HepG2 (cell line): ENCODE measurements around the gene UBXN1. TPM values are rescaled to one million over a fixed set of nuclear protein-coding genes. Genes with fewer than 3 reads are reported as not detected.

Experiments
- ATF5 ChIP-seq: sonication (generic); formaldehyde crosslinking; IDR thresholded peaks from 2 replicates; pipeline ENCODE4 v1.4.0; 2020; ENCODE audit warnings: mild to moderate bottlenecking, low read depth, missing genetic modification reagents
- GABPB1 ChIP-seq: IDR thresholded peaks from 2 replicates; pipeline ENCODE4 v1.6.1; 2016; ENCODE audit warnings: mild to moderate bottlenecking, missing genetic modification reagents, moderate library complexity, missing compliant biosample characterization
- HNF1A ChIP-seq, 2 experiments: sonication (generic) in 1 of 2; formaldehyde crosslinking in 1 of 2; IDR thresholded peaks; 2 replicates each; pipeline versions ENCODE4 v1.4.0 to v1.6.1; 2016 to 2020; ENCODE audit warnings: borderline replicate concordance in 1 of 2, low read depth in 1 of 2, mild to moderate bottlenecking in 1 of 2, missing genetic modification reagents in 1 of 2
- HOXA5 ChIP-seq: sonication (generic); formaldehyde crosslinking; IDR thresholded peaks from 2 replicates; pipeline ENCODE4 v1.4.0; 2020; ENCODE audit warnings: missing genetic modification reagents
- MYNN ChIP-seq: sonication (generic); formaldehyde crosslinking; IDR thresholded peaks from 2 replicates; pipeline ENCODE4 v1.4.0; 2020; ENCODE audit warnings: mild to moderate bottlenecking, low read depth, missing genetic modification reagents
- NFKBIZ ChIP-seq: IDR thresholded peaks from 2 replicates; pipeline ENCODE4 v1.6.1; 2018; ENCODE audit warnings: missing genetic modification reagents, missing compliant biosample characterization
- ZC3H4 ChIP-seq: sonication (generic); formaldehyde crosslinking; IDR thresholded peaks from 2 replicates; pipeline ENCODE4 v1.4.0; 2020; ENCODE audit warnings: missing genetic modification reagents, borderline replicate concordance
- ZFY ChIP-seq: sonication (generic); formaldehyde crosslinking; IDR thresholded peaks from 2 replicates; pipeline ENCODE4 v1.4.0; 2020; ENCODE audit warnings: missing genetic modification reagents
- ZMYM2 ChIP-seq: sonication (generic); formaldehyde crosslinking; IDR thresholded peaks from 2 replicates; pipeline ENCODE4 v1.8.0; 2022; ENCODE audit warnings: mild to moderate bottlenecking, missing genetic modification reagents
- ZNF446 ChIP-seq: sonication (generic); formaldehyde crosslinking; IDR thresholded peaks from 2 replicates; pipeline ENCODE4 v1.5.0; 2020; ENCODE audit warnings: mild to moderate bottlenecking, missing genetic modification reagents
- ZNF709 ChIP-seq: sonication (generic); formaldehyde crosslinking; IDR thresholded peaks from 2 replicates; pipeline ENCODE4 v1.5.0; 2020; ENCODE audit warnings: mild to moderate bottlenecking, missing genetic modification reagents
- ZSCAN22 ChIP-seq: sonication (generic); formaldehyde crosslinking; IDR thresholded peaks from 2 replicates; pipeline ENCODE4 v1.4.0; 2020; ENCODE audit warnings: mild to moderate bottlenecking, missing genetic modification reagents
- polyA plus RNA-seq, 8 experiments: library from polyadenylated mRNA; depleted of rRNA in 3 of 8; stranded (reverse) in 7 of 8; unstranded in 1 of 8; fragments of >200 nt; fragmentation: Illumina TruSeq in 4 of 8; extraction: Trizol in 4 of 8; gene quantifications; 2 replicates each; pipeline versions ENCODE4 v1.2.1 to v1.2.3, GENCODE V29; 2011 to 2016; ENCODE audit warnings: low read depth in 4 of 8, missing spikeins in 1 of 8, mixed read lengths in 1 of 8; ENCODE audit not compliant: insufficient read depth in 1 of 8
- total RNA-seq, 5 experiments: library from RNA; depleted of rRNA; stranded (reverse); fragments of >200 nt; fragmentation: Illumina TruSeq; extraction: Trizol; gene quantifications; 2 replicates each; pipeline ENCODE4 v1.2.3, GENCODE V29; 2016; ENCODE audit warnings: low read depth in 1 of 5
- TF ChIP-seq, protein P1 (sequence below): sonication (generic); formaldehyde crosslinking; IDR thresholded peaks from 2 replicates; pipeline ENCODE4 v1.4.0; 2020; ENCODE audit warnings: missing genetic modification reagents
- TF ChIP-seq, protein P2 (sequence below): sonication (generic); formaldehyde crosslinking; IDR thresholded peaks from 2 replicates; pipeline ENCODE4 v1.8.0; 2022; ENCODE audit warnings: missing genetic modification reagents, mild to moderate bottlenecking, moderate library complexity, borderline replicate concordance
- TF ChIP-seq, protein P3 (sequence below): sonication (generic); formaldehyde crosslinking; IDR thresholded peaks from 2 replicates; pipeline ENCODE4 v1.4.0; 2020; ENCODE audit warnings: missing genetic modification reagents, borderline replicate concordance
- TF ChIP-seq, protein P4 (sequence below): sonication (generic); formaldehyde crosslinking; IDR thresholded peaks from 2 replicates; pipeline ENCODE4 v1.8.1; 2023; ENCODE audit warnings: missing genetic modification reagents, mild to moderate bottlenecking, borderline replicate concordance

The UBXN1 gene
- total and polyA plus RNA-seq, 2 of the 13 experiments (the other 11 are each of a cell fraction or from before 2014, with no cell fraction given) = 47.5 to 52.4 TPM

DNA sequence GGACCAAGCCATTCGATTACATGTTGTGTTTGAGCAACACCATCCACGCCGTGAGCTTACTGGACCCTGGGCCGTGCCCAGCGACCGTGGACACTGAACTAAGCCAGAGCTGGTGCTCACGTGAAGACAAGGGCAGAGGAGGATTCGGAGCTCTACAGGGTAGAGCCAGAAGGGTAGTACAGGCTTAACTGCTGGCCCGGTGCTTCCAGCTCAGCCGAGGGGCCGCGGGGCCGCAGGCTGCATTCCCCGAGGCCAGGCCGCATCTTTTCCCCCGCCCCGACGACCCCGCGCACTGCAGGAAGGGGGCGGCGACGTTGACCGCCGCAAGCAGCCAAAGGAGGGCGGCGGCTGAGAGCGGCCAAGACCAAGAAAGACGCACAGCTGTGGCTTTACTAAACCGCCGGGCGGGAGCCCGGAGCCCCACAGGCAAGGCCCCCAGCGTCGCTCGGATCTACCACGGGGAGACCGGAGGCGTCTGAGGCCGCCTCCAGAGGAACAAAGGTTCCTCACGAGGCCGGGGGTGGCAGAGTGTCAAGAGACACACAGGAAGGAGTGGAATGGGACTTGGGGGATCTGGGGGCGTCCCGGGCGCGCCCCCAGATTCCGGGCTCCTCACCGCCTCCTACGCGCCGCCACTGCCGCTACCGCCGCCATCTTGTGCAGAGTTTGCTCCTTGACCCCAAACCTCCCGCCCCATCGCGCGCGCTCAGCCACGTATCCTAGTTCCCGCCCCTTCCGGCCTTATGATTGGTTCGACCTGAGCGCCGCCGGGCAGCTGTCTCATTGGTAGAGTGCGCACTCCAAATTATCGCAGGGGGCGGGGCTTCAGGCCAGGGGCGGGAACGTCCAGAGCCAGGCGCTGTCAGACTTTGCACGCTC is 32.7 kb downstream of the UBXN1 start, which contains the start of gene GANAB (continued):
- TF ChIP-seq, protein P1, sequence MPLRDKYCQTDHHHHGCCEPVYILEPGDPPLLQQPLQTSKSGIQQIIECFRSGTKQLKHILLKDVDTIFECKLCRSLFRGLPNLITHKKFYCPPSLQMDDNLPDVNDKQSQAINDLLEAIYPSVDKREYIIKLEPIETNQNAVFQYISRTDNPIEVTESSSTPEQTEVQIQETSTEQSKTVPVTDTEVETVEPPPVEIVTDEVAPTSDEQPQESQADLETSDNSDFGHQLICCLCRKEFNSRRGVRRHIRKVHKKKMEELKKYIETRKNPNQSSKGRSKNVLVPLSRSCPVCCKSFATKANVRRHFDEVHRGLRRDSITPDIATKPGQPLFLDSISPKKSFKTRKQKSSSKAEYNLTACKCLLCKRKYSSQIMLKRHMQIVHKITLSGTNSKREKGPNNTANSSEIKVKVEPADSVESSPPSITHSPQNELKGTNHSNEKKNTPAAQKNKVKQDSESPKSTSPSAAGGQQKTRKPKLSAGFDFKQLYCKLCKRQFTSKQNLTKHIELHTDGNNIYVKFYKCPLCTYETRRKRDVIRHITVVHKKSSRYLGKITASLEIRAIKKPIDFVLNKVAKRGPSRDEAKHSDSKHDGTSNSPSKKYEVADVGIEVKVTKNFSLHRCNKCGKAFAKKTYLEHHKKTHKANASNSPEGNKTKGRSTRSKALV (CRISPR knock-in tag) = no peak
- TF ChIP-seq ATF5 (CRISPR knock-in tag) (peak; percentile 47; the same call in 1 of the 2 replicates), HOXA5 (CRISPR knock-in tag) (no peak), HNF1A (IDR thresholded peaks at IDR 0.05; ENCODE audit: low read depth) (no peak), HNF1A (CRISPR knock-in tag; IDR thresholded peaks at IDR 0.05; ENCODE audit: borderline replicate concordance) (no peak), ZSCAN22 (CRISPR knock-in tag) (no peak), ZFY (CRISPR knock-in tag) (peak; percentile 93), NFKBIZ (no peak), ZC3H4 (no peak), ZMYM2 (CRISPR knock-in tag) (no peak), GABPB1 (CRISPR knock-in tag) (peak; percentile 93), ZNF446 (CRISPR knock-in tag) (no peak), MYNN (CRISPR knock-in tag) (peak; percentile 55; the same call in 1 of the 2 replicates), ZNF709 (peak; percentile 26; the same call in 1 of the 2 replicates)
- TF ChIP-seq, protein P2, sequence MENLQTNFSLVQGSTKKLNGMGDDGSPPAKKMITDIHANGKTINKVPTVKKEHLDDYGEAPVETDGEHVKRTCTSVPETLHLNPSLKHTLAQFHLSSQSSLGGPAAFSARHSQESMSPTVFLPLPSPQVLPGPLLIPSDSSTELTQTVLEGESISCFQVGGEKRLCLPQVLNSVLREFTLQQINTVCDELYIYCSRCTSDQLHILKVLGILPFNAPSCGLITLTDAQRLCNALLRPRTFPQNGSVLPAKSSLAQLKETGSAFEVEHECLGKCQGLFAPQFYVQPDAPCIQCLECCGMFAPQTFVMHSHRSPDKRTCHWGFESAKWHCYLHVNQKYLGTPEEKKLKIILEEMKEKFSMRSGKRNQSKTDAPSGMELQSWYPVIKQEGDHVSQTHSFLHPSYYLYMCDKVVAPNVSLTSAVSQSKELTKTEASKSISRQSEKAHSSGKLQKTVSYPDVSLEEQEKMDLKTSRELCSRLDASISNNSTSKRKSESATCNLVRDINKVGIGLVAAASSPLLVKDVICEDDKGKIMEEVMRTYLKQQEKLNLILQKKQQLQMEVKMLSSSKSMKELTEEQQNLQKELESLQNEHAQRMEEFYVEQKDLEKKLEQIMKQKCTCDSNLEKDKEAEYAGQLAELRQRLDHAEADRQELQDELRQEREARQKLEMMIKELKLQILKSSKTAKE (CRISPR knock-in tag) = no peak
- TF ChIP-seq, protein P3, sequence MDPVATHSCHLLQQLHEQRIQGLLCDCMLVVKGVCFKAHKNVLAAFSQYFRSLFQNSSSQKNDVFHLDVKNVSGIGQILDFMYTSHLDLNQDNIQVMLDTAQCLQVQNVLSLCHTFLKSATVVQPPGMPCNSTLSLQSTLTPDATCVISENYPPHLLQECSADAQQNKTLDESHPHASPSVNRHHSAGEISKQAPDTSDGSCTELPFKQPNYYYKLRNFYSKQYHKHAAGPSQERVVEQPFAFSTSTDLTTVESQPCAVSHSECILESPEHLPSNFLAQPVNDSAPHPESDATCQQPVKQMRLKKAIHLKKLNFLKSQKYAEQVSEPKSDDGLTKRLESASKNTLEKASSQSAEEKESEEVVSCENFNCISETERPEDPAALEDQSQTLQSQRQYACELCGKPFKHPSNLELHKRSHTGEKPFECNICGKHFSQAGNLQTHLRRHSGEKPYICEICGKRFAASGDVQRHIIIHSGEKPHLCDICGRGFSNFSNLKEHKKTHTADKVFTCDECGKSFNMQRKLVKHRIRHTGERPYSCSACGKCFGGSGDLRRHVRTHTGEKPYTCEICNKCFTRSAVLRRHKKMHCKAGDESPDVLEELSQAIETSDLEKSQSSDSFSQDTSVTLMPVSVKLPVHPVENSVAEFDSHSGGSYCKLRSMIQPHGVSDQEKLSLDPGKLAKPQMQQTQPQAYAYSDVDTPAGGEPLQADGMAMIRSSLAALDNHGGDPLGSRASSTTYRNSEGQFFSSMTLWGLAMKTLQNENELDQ (CRISPR knock-in tag) = no peak
- TF ChIP-seq, protein P4, sequence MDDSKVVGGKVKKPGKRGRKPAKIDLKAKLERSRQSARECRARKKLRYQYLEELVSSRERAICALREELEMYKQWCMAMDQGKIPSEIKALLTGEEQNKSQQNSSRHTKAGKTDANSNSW (CRISPR knock-in tag) = no peak
